ENCODE data around the gene ZFAND3.

- TF ChIP-seq GATA3 (IDR thresholded peaks at IDR 0.05; ENCODE audit: low read depth, low read length) (no peak), GATA2 (IDR thresholded peaks at IDR 0.05; ENCODE audit: low read depth, low read length) (no peak)
Observed at GRCh38 chr6:38110481-38110971, 291.0 kb downstream of the ZFAND3 start.
